ENCODE results near the gene NFKB1.

The NFKB1 gene

GRCh38 chr4:102530986-102531385 is 29.8 kb downstream of the NFKB1 start:
- DNase-seq (ENCODE audit: low read depth) = no peak

- no peak for DNase-seq (ENCODE audit: low read depth)
These were observed 30.3 kb downstream of the NFKB1 start for GRCh38 chr4:102531462-102531861.

DNA sequence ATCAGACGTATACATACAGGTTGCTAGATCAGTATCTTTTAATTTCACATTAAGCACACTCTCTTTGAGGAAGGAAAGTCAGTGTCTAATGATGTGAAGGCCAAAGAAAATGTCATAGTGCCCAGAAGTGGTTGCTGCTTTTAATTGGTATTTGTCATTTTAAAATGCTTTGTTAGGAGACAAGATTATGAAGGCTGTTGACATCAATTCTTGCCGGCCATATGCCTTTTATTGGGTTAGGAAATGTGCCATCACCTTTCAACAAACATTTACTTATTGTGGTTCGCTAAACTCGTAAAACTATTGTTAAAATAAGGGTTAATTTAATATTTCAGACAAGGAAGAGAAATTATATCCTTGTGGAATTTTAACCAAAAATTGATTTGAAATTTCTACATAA is 32.2 kb downstream of the NFKB1 start:
- no peak for DNase-seq (ENCODE audit: low read depth)

DNA sequence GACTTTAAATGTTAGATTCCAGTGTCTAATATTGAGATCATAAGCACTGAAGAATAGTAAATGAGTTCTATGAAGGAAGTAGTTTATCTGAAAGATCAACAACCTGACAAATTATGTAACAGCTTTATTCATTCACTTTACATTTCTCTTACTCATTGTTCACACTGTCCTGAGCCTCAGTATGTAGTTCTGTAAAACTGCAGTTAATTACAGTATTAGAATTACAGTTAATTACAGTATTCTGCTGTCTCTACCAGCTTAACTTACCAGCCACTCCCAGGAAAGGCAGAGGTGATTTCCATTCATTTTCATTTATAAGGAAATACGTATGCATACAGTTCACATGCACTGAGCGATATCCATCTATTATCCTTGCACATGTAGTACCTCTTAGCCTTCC is 32.7 kb downstream of the NFKB1 start:
- DNase-seq (ENCODE audit: low read depth) = no peak

DNA sequence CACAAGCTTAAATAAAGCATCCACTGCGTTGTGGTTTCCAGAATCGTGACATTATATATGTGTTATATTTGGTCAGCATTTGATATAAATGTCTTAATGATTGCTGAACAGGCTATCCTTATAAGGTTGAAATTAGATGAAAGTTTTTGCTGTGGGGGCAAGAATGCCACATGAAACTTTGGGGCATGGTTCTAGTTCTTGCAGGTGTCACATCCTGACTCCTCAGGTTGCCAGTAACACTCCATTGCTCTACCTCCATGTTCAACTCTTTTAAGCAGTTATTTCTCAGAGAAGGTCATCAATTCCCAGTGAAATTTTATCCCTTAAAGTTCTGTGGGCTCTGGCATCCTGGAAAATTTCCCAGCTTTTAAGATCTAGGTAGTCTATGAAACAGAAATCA is 33.7 kb downstream of the NFKB1 start:
- DNase-seq (ENCODE audit: low read depth) = no peak

- DNase-seq (ENCODE audit: low read depth) = no peak
These were observed 34.4 kb downstream of the NFKB1 start for GRCh38 chr4:102535398-102536082.

GRCh38 chr4:102536768-102537167 is 35.6 kb downstream of the NFKB1 start:
- no peak for DNase-seq (ENCODE audit: low read depth)

DNA sequence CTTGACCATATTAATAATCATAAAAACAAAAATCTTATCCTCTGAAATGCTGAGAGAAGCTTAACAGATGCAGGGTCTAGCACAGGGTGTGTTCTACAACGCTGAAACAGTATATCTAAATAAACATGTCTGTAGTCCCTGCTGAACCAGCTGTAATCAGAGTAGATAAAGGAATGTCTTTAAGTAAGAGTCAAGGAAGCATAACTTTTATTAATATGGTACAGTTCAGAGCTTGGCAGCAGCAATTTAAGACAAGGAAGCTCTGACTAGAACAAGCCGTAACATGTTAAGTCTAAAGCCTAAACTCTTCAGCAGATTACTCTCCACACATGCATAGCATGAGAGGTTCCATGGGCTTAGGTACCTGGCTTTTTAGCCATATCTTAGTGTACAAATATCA is 36.1 kb downstream of the NFKB1 start:
- DNase-seq (ENCODE audit: low read depth) = no peak

- DNase-seq (ENCODE audit: low read depth) = no peak
These were observed 40.5 kb downstream of the NFKB1 start for GRCh38 chr4:102541697-102542096.

GRCh38 chr4:102543030-102543928 is 42.1 kb downstream of the NFKB1 start:
- no peak for DNase-seq (ENCODE audit: low read depth)

- no peak for DNase-seq (ENCODE audit: low read depth)
These were observed 45.5 kb downstream of the NFKB1 start for GRCh38 chr4:102546635-102547034.

GRCh38 chr4:102547973-102548372 is 46.8 kb downstream of the NFKB1 start:
- DNase-seq (ENCODE audit: low read depth) = no peak

DNA sequence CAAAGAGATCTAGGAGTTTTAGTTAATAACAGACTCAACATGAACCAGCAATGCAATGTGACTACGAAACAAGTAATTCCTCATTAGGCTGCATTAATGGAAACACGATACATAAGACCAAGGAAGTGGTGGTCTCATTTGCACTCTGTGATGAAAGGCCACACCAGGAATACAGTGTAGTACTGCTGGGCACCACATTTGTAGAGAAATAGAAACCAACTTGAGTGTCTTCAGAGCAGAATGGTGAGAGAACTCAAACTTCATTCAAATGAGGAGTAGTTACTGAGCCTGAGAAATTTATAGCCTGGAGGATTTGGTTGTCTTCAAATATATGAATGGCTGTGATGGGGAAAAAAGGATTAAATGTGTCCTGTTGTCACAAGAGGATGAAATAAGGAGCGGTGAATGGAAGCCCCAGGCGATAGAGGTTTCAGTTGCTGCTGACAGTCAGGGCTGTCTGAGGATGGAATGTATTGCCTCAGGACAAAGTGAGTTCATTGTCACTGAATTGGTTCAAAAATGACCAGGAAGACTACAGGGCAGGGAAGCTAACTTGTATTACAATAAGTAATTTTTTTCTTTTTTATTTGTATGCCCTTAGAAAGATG is 50.9 kb downstream of the NFKB1 start:
- no peak for DNase-seq (ENCODE audit: low read depth)

DNA sequence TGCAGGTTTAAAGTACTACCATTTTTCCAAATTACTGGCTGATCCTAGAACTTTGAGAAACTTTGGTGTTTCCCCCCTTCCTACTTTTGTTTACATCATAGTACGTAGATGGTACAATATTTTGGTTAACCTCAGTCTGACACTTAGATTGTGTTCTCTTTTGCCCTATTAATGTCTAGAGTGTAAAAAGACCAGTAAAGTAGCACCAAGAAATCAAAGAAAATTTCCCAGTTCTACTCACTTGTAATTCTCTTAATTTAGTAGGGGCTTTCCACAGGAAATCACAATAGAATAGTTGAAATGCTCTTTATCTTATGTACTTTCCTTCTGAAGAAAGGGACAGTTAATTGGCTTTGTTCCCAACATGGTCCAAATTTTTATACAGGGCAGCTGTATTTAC is 51.6 kb downstream of the NFKB1 start:
- DNase-seq (ENCODE audit: low read depth) = no peak

DNA sequence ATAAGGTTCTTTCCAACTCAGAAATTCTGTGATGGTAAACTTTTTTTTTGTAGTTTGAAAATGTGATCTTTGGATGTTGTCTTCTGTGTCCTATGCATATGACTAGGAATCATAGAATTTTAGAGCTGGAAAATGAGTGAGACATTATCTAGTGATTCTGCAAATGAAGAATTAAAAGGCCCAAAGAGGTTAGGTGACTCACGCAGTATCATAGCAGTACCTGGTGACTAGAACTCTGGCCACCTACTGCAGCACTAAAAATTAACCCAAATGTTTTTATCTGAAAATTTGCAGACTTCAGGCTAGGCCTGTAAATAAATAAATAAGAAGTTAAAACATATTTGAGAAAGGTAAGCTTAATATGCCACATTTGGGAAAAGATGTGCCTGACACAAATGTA is 52.8 kb downstream of the NFKB1 start:
- no peak for DNase-seq (ENCODE audit: low read depth)

DNA sequence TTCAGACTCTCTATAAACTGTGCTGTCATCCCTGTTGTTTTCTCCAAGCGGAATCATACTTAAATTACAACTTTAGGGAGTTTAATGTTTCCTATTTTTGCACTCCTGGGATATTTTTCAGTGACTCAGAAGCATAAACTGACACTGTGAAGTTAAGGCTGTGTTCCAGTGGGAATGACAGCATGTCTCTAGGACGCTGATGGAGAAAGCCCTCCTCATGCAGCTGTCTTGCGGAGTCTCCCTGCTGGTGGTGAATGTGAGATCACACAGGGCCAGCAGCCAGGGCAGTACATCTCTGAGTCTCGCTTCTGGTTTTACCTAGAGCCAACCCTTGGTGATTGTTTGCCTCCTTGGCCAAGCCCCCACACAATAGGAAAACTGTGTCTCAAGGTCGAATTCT is 53.3 kb downstream of the NFKB1 start:
- DNase-seq (ENCODE audit: low read depth) = no peak

GRCh38 chr4:102554992-102555391 is 53.8 kb downstream of the NFKB1 start:
- no peak for DNase-seq (ENCODE audit: low read depth)

- DNase-seq (ENCODE audit: low read depth) = no peak
These were observed 56.5 kb downstream of the NFKB1 start for GRCh38 chr4:102557636-102558035.

DNA sequence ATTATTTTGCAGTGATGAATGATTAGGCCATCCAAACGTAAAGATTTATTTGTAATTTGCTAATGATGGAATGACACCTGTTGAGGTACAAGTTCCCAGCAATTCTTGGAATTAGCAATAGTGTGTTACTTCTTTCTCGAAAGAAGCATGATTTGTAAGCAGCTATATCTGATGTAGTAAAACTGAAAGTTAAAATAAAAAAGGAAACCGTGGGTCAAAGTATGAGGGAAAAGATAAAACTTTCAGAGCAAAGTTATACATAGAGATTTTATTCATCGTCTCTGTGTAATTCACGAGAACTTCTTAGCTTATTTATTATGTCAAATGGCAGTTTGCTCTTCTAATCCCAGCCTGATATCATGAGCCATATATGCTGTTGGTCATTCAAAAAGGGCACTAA is 59.0 kb downstream of the NFKB1 start:
- DNase-seq (ENCODE audit: low read depth) = no peak

- no peak for DNase-seq (ENCODE audit: low read depth)
These were observed 59.6 kb downstream of the NFKB1 start for GRCh38 chr4:102560571-102561341.

GRCh38 chr4:102563000-102563399 is 61.8 kb downstream of the NFKB1 start:
- no peak for DNase-seq (ENCODE audit: low read depth)

- no peak for DNase-seq (ENCODE audit: low read depth)
These were observed 63.4 kb downstream of the NFKB1 start for GRCh38 chr4:102564399-102565059.
